22Rv1 (cell line): ENCODE results near the gene ABCC10.
"Not testable (repeated sequence)": the region's sequence is repeated elsewhere in the genome, so short reads cannot be mapped to it uniquely, and the experiment has no call there.

Experiments
- H3K27ac ChIP-seq: fragments of 450-650 bp; 2 replicates; pipeline ENCODE4 v1.5.1; 2017
- CTCF ChIP-seq: fragments of 450-650 bp; IDR thresholded peaks from 2 replicates; pipeline ENCODE4 v1.5.1; 2017; ENCODE audit warnings: mild to moderate bottlenecking
- ZFX ChIP-seq: fragments of 450-650 bp; IDR thresholded peaks from 2 replicates; pipeline ENCODE4 v1.6.1; 2017; ENCODE audit warnings: antibody characterized with exemption, borderline replicate concordance

ABCC10 gene

GRCh38 chr6:43413002-43413401 is 14.3 kb upstream of the ABCC10 start:
- H3K27ac ChIP-seq: no peak overlapping the region
- TF ChIP-seq ZFX: no peak
- TF ChIP-seq CTCF: no peak

- H3K27ac ChIP-seq: not testable (repeated sequence)
Measured at GRCh38 chr6:43415275-43415674, 12.1 kb upstream of the ABCC10 start.

- no peak overlapping the region for H3K27ac ChIP-seq
- TF ChIP-seq CTCF: no peak
Measured at GRCh38 chr6:43416935-43417334, 10.4 kb upstream of the ABCC10 start.

- TF ChIP-seq CTCF (no peak), ZFX (no peak)
- H3K27ac ChIP-seq: no peak overlapping the region
Measured at GRCh38 chr6:43420012-43420709, 7.2 kb upstream of the ABCC10 start.

- TF ChIP-seq CTCF: no peak
- no peak for TF ChIP-seq ZFX
- H3K27ac ChIP-seq: no peak overlapping the region
Measured at GRCh38 chr6:43421831-43422230, 5.5 kb upstream of the ABCC10 start.

- not testable (repeated sequence) for H3K27ac ChIP-seq
Measured at GRCh38 chr6:43425083-43425482, 2.3 kb upstream of the ABCC10 start.

- H3K27ac ChIP-seq: peak overlapping the region; percentile 82
- TF ChIP-seq CTCF: no peak
- TF ChIP-seq ZFX: no peak
Measured at GRCh38 chr6:43426928-43427405, 374 bp upstream of the ABCC10 start.

- peak overlapping the region; percentile 82 for H3K27ac ChIP-seq
- no peak for TF ChIP-seq ZFX
- TF ChIP-seq CTCF: no peak
Measured at GRCh38 chr6:43428112-43428570, 800 bp downstream of the ABCC10 start.
